Activated naive CD8-positive, alpha-beta T cell (primary cell): ENCODE data around the gene LYPD6.

Source experiments
- H3K27ac Mint-ChIP-seq: one replicate; pipeline ENCODE4 v1.8.0; 2021; ENCODE audit warnings: mixed read lengths
- H3K27me3 Mint-ChIP-seq: one replicate; pipeline ENCODE4 v1.8.0; 2021; ENCODE audit warnings: mixed read lengths
- H3K36me3 Mint-ChIP-seq: one replicate; pipeline ENCODE4 v1.8.0; 2021; ENCODE audit warnings: mixed read lengths
- H3K4me1 Mint-ChIP-seq: one replicate; pipeline ENCODE4 v1.8.0; 2021; ENCODE audit warnings: low read depth, mixed read lengths
- H3K4me3 Mint-ChIP-seq: one replicate; pipeline ENCODE4 v1.8.0; 2021; ENCODE audit warnings: mild to moderate bottlenecking, mixed read lengths
- H3K9me3 Mint-ChIP-seq: one replicate; pipeline ENCODE4 v1.8.0; 2021; ENCODE audit warnings: low read depth, mixed read lengths

LYPD6 gene

DNA sequence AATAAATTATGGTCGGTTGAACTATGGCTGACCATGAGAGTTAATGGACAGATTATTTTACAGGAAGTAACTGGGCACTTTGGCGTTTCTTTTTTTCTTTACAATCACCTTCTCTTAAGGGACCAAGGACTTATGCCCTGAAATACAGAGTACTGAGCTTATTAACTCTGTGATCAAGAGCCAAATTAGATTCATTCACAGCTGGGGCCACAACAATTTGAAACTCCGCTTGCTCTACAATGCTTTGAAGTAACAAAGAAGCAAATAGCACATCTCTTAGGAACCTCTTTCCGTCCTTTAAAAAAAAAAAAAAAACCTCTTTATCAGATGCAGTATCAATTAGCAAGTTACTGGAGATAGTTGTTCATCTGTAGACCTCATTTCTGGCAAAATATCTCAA lies 112.0 kb downstream of the LYPD6 start:
- no peaks in the 10 kb centered on the region for H3K36me3 Mint-ChIP-seq
- no peak overlapping the region for H3K4me3 Mint-ChIP-seq
- no peaks in the 10 kb centered on the region for H3K9me3 Mint-ChIP-seq
- H3K27ac Mint-ChIP-seq, result no peak overlapping the region
- H3K27me3 Mint-ChIP-seq, result peaks cover 4% of the 10 kb centered on the region
- H3K4me1 Mint-ChIP-seq, result no peaks in the 10 kb centered on the region

DNA sequence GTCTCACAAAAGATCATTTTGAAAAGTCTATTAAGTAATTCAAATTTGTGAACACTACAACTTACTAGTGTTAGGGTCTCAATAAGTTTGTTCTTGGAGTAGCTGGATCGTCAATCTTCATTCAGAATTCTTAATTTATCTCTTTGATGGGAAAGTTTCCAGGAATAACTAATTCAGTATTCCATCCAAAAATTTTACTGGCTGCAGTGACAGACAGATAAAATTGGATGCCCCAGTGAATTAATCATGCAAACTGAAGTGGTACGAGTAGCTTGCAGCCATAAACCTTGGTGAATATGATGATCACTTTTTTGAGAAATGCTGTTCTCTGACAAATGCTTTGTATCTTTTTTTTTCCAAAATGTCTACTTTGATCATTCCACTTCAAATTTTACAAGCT lies 112.8 kb downstream of the LYPD6 start:
- Mint-ChIP-seq H3K36me3 (no peaks in the 10 kb centered on the region), H3K9me3 (no peaks in the 10 kb centered on the region), H3K4me3 (no peak overlapping the region), H3K27ac (no peak overlapping the region), H3K27me3 (peaks cover 4% of the 10 kb centered on the region), H3K4me1 (no peaks in the 10 kb centered on the region)

DNA sequence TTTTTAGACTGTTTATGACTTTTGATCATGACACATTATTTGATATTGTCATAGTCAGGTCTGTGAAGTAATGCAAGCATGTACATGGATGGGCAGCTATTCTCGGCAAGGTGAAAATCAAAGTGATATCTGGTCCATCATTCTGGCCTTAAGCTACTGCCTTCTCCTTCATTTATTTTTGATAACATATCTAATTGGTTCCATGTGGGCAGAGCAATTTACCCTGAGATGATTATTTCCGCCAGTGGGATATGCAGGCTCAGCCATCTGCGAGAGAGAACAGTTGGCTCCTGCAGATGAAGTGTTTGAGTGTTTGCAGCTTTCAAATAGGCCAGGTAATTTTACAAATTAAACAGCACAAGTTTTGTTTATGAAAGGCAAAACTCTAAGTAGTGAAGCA lies 116.4 kb downstream of the LYPD6 start:
- H3K4me3 Mint-ChIP-seq, result no peak overlapping the region
- H3K27me3 Mint-ChIP-seq, result peaks cover 4% of the 10 kb centered on the region
- H3K27ac Mint-ChIP-seq, result no peak overlapping the region
- no peaks in the 10 kb centered on the region for H3K36me3 Mint-ChIP-seq
- no peaks in the 10 kb centered on the region for H3K9me3 Mint-ChIP-seq
- no peaks in the 10 kb centered on the region for H3K4me1 Mint-ChIP-seq

DNA sequence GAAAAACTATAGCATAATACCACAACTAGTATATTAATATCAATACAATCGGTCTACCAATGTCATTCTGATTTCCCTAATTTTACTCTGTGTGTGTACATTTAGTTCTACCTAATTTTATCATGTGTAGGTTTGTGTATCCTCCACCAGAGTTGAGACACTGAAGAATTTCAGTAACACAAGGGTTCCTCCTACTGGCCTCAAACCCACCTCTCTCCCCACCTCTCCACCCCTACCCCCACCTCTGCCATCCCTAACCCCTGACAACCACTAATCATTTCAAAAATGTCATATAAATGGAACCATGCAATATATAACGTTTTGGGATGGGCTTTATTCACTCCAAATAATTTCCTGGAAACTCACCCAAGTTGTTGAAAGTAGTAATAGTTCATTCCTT lies 117.9 kb downstream of the LYPD6 start:
- Mint-ChIP-seq H3K27ac (no peak overlapping the region), H3K4me3 (no peak overlapping the region), H3K4me1 (no peaks in the 10 kb centered on the region), H3K27me3 (peaks cover 4% of the 10 kb centered on the region), H3K36me3 (no peaks in the 10 kb centered on the region), H3K9me3 (no peaks in the 10 kb centered on the region)

DNA sequence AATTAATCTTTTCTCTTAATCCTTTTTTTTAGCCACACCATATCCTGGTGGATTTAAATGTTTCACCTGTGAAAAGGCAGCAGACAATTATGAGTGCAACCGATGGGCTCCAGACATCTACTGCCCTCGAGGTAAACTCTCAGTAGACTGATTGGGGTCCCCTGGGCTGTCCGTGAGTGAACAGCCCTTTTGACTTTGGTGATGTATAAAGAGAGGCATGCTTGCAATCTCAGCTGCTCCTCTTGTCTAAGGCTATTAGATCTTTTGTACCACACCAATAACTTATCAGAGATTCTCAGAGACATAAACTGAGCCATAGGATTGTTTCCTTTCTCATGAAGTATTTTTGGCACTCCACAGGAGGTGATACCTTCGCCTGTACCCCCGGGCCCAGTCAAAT lies 118.6 kb downstream of the LYPD6 start:
- no peaks in the 10 kb centered on the region for H3K36me3 Mint-ChIP-seq
- H3K27ac Mint-ChIP-seq, result no peak overlapping the region
- no peaks in the 10 kb centered on the region for H3K4me1 Mint-ChIP-seq
- peaks cover 4% of the 10 kb centered on the region for H3K27me3 Mint-ChIP-seq
- no peaks in the 10 kb centered on the region for H3K9me3 Mint-ChIP-seq
- H3K4me3 Mint-ChIP-seq, result no peak overlapping the region

DNA sequence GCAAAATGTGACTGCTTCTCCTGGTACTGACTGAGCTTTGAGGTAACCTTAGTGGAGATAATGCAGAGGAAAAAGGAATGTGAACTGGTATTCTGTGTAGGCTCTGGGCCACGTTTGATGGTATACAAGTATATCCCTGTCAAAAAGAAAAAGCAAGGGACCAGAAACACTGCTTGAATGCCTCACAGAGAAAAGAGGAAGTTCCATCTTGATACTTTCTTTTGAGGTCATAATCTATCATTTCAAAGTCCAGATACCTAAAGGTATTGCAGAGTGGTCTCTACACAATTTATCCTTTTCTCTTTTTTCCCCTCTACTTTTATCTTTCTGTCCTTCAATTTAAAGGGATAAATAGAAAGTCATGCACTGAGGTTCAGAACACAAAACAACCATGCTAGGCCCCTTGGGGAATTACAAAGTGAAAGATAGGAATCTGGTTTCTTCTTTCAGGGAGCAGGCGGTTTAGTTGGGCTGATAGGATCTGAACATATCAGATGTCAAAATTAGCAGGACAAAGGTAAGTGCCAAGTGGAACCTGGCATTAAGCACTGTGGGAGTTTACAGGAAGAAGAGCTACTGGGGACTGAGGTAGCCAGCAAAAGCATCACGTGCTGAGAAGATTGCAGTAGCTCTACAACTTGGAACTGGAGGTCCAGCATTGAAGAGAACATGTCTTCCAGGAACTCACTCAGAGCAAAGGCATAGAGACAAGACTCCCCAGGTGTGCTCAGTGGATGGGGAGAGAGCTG lies 121.2 kb downstream of the LYPD6 start:
- Mint-ChIP-seq H3K36me3 (no peaks in the 10 kb centered on the region), H3K4me1 (no peaks in the 10 kb centered on the region), H3K4me3 (no peak overlapping the region), H3K9me3 (no peaks in the 10 kb centered on the region), H3K27ac (no peak overlapping the region), H3K27me3 (no peaks in the 10 kb centered on the region)

DNA sequence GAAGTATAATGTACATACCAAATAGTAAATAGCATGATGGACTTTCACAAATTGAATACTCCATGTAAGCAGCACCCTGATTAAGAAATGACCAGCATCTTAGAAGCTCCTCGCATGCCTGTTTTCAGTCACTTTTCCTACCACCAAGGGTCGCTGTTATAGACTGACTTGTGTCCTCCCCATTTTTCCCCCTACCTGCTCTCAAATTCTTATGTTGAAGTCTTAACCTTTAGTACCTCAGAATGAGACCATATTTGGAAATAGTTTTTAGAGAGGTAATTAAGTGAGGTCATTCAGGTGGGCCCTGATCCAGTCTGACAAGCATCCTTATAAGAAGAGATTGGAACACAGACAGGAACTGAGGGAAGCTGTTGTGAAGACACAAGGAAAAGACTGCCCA lies 125.9 kb downstream of the LYPD6 start:
- Mint-ChIP-seq H3K4me3 (no peak overlapping the region), H3K9me3 (peaks cover 18% of the 10 kb centered on the region), H3K27me3 (peaks cover 9% of the 10 kb centered on the region), H3K27ac (no peak overlapping the region), H3K36me3 (peaks cover 6% of the 10 kb centered on the region), H3K4me1 (no peaks in the 10 kb centered on the region)

DNA sequence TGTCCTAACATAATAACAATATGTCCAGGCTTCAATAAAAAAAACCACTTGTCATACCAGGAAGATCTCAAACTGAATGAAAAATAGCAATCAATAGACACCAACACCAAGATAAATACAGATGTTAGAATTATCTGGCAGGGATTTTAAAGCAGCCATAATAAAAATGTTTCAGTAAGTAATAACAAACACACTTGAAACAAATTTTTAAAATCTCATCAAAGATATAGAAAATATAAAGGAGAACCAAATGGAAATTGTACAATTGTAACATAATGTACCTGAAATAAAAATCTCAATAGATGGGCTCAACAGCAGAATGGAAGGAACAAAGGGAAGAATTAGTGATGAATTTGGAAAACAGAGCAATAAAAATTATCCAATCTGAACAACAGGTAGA lies 128.1 kb downstream of the LYPD6 start:
- H3K36me3 Mint-ChIP-seq, result peaks cover 6% of the 10 kb centered on the region
- H3K27ac Mint-ChIP-seq, result no peak overlapping the region
- H3K4me3 Mint-ChIP-seq, result no peak overlapping the region
- H3K4me1 Mint-ChIP-seq, result no peaks in the 10 kb centered on the region
- peaks cover 22% of the 10 kb centered on the region for H3K9me3 Mint-ChIP-seq
- peaks cover 9% of the 10 kb centered on the region for H3K27me3 Mint-ChIP-seq

DNA sequence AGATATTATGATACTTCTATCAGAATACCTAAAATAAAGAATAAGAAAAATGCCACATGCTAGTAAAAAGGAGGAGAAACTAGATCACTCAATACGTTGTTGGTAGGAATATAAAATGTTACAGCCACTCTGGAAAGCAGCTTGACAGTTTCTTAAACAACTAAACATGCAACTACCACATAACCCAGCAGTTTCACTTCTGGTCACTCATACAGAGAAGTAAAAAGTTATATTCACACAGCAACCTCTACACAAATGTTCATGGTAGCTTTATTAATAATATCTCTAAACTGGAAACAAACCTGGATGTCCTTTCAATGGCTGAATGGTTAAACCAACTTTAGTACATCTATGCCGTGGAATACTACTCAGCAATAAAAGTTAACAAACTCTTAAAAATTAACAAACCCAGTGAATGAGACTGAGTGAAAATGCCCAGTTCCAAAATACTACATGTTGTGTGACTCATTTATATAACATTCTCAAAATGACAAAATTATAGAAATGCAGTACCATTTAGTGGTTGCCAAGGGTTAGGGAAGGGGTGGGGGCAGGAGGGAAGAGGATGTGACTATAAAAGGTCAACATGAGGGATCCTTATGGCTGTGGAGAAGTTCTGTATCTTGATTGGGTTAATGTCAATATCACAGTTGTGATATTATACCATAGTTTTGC lies 133.1 kb downstream of the LYPD6 start:
- Mint-ChIP-seq H3K4me3 (no peak overlapping the region), H3K27ac (no peak overlapping the region), H3K27me3 (peaks cover 9% of the 10 kb centered on the region), H3K9me3 (peaks cover 19% of the 10 kb centered on the region), H3K4me1 (no peaks in the 10 kb centered on the region), H3K36me3 (peaks cover 4% of the 10 kb centered on the region)

DNA sequence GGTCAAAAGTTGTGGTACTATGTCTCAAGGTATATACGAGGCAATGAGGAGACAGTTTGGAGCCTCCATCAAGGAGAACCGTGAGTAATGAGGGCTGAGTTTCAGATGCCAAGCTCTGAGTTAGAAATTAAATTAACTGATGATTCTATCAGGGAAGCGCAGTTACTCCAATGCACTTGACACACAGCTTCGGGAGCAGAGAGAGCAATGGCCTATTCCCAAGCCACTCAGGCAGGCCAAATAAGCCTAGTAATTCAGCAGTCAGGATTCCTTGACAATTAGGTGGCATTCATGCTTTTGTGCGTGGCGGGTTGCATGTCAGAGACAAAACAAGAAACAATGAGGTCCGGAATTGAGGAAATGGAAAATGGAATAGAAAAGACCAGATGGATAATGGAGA lies 134.0 kb downstream of the LYPD6 start:
- no peak overlapping the region for H3K4me3 Mint-ChIP-seq
- peaks cover 11% of the 10 kb centered on the region for H3K9me3 Mint-ChIP-seq
- no peaks in the 10 kb centered on the region for H3K4me1 Mint-ChIP-seq
- H3K27ac Mint-ChIP-seq, result no peak overlapping the region
- peaks cover 4% of the 10 kb centered on the region for H3K27me3 Mint-ChIP-seq
- no peaks in the 10 kb centered on the region for H3K36me3 Mint-ChIP-seq

DNA sequence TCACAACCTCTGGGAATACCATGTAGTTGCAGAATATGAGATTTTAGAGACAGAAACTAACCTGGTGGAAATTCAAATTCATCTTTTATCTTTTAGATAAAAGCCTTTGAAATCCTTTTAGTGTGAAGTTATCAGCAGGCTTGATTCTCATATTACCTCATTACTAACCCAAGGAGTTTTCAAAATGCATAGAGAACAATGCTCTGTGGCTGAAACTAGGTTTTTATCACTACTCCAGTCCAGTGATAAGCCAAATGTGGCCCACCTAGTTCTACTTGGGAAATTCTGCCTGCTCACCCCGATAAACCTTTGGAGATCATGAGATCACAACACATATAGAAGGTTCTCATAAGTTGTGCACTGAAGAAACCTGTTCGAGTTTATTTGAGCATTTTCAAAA lies 135.5 kb downstream of the LYPD6 start:
- Mint-ChIP-seq H3K36me3 (no peaks in the 10 kb centered on the region), H3K4me3 (no peak overlapping the region), H3K27me3 (peaks cover under 1% of the 10 kb centered on the region), H3K27ac (no peak overlapping the region), H3K4me1 (no peaks in the 10 kb centered on the region), H3K9me3 (peaks cover 6% of the 10 kb centered on the region)

DNA sequence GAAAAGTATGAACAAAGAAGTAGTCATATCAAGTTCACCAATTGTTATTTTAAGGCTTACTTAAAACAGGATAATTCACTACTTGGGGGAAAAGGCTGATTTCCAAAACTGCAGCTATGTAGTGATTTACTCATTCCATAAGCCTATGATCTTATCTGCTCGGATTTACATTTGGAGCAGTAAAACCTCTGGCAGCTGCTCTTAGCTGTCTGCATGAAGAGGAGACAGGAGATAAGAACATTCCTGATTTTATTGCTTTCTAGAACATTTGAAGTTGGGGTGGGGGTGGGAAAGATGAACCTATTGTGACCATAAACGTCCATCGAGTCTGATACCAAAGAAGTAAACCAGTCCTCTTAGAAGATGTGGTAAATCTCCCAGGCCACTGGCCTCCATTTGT lies 136.2 kb downstream of the LYPD6 start:
- no peaks in the 10 kb centered on the region for H3K27me3 Mint-ChIP-seq
- H3K27ac Mint-ChIP-seq, result no peak overlapping the region
- H3K36me3 Mint-ChIP-seq, result no peaks in the 10 kb centered on the region
- no peak overlapping the region for H3K4me3 Mint-ChIP-seq
- peaks cover 3% of the 10 kb centered on the region for H3K9me3 Mint-ChIP-seq
- H3K4me1 Mint-ChIP-seq, result no peaks in the 10 kb centered on the region

DNA sequence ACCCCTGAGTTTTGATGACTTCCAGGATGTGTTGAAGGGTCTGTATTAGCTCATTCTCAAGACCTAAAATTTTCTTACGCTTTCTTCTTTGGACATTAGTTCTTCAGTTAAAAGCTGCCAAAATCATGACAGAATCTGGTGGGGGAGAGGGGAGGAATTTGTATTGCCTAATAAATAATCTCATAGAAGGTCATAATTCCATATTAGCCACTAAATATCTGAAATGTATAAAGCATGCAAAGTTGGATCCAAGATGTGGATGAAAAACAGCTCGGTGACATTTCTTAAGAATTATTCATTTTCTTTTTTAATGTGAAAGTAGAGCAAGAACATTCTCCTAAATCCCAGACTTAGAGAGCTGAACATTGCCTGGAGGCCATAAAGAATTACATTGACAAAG lies 137.0 kb downstream of the LYPD6 start:
- H3K36me3 Mint-ChIP-seq, result no peaks in the 10 kb centered on the region
- H3K27me3 Mint-ChIP-seq, result peaks cover 2% of the 10 kb centered on the region
- no peak overlapping the region for H3K27ac Mint-ChIP-seq
- H3K4me1 Mint-ChIP-seq, result no peaks in the 10 kb centered on the region
- no peaks in the 10 kb centered on the region for H3K9me3 Mint-ChIP-seq
- H3K4me3 Mint-ChIP-seq, result no peak overlapping the region

DNA sequence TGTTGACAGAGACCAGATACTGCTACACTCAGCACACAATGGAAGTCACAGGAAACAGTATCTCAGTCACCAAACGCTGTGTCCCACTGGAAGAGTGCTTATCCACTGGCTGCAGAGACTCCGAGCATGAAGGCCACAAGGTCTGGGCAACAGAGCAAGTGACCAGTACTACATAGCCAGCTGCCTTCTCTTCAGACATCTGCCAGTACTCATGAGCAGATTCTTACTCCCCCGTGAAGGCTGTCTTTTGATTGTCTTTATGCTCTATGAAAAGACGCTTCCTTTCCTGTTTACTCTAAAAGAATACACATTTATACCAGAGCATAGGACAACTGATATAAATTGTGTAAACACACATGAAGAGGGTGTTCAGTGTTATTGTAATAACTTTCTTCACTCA lies 138.2 kb downstream of the LYPD6 start:
- Mint-ChIP-seq H3K36me3 (no peaks in the 10 kb centered on the region), H3K27me3 (peaks cover 3% of the 10 kb centered on the region), H3K27ac (no peak overlapping the region), H3K4me1 (no peaks in the 10 kb centered on the region), H3K9me3 (no peaks in the 10 kb centered on the region), H3K4me3 (no peak overlapping the region)

DNA sequence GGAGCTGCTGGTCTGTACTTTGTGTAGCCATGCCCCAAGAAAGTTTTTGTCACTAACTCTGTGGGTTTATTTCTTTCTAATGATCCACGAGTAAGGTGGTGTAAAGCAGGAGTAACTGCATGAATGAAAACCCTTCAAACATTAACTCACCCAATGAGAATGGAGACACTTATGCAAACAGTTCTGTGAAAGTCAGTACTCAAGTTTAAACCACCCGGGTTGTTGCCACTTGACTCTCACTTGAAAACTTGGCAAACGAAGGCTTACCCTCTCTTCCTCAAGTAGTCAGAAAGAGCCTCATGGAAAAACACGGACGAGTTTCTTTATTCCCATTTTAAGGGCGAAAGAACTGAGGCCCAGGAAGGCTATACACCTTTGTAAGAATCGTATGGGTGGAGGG lies 139.7 kb downstream of the LYPD6 start:
- no peaks in the 10 kb centered on the region for H3K9me3 Mint-ChIP-seq
- no peaks in the 10 kb centered on the region for H3K4me1 Mint-ChIP-seq
- no peak overlapping the region for H3K4me3 Mint-ChIP-seq
- H3K27ac Mint-ChIP-seq, result no peak overlapping the region
- H3K36me3 Mint-ChIP-seq, result no peaks in the 10 kb centered on the region
- peaks cover 4% of the 10 kb centered on the region for H3K27me3 Mint-ChIP-seq

DNA sequence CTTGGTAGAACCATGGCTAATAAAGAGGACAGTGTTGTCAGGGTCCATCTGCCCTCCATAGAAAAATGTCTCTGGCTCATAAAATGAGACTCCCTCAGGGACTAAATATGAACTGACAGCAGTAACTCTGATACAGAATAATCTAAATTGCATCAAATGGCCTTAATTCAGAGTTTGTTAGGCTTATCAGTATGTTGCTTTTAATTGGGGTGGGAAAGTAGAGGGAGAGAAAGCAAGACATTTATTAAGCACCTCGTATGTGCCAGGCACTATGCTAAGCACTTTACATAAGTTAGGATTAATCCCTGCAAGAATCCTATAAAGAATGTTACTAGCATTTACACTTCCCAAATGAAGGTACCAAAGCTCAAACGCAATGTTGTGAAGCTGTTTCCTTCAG lies 142.0 kb downstream of the LYPD6 start:
- H3K4me1 Mint-ChIP-seq, result no peaks in the 10 kb centered on the region

More for the DNA sequence above, 142.0 kb downstream of the LYPD6 start:
- Mint-ChIP-seq H3K4me3 (no peak overlapping the region), H3K27ac (no peak overlapping the region), H3K9me3 (no peaks in the 10 kb centered on the region), H3K36me3 (no peaks in the 10 kb centered on the region), H3K27me3 (peaks cover 5% of the 10 kb centered on the region)
